Adrenal gland (tissue), 5 donors: ENCODE measurements around the gene TBC1D2.
"Not testable (repeated sequence)": the region's sequence is repeated elsewhere in the genome, so short reads cannot be mapped to it uniquely, and the experiment has no call there.

Source experiments
- POLR2A ChIP-seq, 2 donors: fragments of 450-650 bp; IDR thresholded peaks; one replicate each; pipeline ENCODE4 v1.6.1; 2017; ENCODE audit warnings: antibody characterized with exemption in 2 of 2, mild to moderate bottlenecking in 2 of 2, moderate library complexity in 1 of 2
- TF ChIP-seq, protein P1 (sequence below), 6 experiments: fragments of 450-650 bp in 4 of 6; fragments of 200-600 bp in 2 of 6; sonication (generic) in 1 of 6; IDR thresholded peaks; 1 replicate in 5 of 6; 2 replicates in 1 of 6; pipeline versions ENCODE4 v1.5.1 to v1.8.0; 2016 to 2021; ENCODE audit warnings: antibody characterized with exemption in 6 of 6, mild to moderate bottlenecking in 2 of 6, moderate library complexity in 1 of 6
- donor health status: DM: no; HTN: no; CAD: no.

DNA sequence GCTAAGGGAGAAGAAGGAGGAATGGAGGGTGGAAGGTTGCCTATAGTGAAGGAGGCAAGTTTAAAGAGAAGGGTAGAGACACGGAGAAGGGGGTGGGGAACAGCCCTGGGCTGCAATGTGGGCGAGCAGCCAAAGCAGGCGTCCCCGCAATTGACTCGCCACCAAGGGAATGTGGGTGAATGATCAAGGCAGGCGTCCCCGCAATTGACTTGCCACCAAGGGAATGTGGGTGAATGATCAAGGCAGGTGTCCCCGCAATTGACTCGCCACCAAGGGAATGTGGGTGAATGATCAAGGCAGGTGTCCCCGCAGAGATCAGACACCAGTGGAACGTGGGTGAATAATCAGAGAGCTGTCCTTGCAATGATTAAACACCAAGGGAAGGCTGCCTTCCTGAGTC lies 14.8 kb upstream of the TBC1D2 start:
- TF ChIP-seq, protein P1, sequence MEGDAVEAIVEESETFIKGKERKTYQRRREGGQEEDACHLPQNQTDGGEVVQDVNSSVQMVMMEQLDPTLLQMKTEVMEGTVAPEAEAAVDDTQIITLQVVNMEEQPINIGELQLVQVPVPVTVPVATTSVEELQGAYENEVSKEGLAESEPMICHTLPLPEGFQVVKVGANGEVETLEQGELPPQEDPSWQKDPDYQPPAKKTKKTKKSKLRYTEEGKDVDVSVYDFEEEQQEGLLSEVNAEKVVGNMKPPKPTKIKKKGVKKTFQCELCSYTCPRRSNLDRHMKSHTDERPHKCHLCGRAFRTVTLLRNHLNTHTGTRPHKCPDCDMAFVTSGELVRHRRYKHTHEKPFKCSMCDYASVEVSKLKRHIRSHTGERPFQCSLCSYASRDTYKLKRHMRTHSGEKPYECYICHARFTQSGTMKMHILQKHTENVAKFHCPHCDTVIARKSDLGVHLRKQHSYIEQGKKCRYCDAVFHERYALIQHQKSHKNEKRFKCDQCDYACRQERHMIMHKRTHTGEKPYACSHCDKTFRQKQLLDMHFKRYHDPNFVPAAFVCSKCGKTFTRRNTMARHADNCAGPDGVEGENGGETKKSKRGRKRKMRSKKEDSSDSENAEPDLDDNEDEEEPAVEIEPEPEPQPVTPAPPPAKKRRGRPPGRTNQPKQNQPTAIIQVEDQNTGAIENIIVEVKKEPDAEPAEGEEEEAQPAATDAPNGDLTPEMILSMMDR (IDR thresholded peaks at IDR 0.05) = not testable (repeated sequence)
- not testable (repeated sequence) for TF ChIP-seq POLR2A (IDR thresholded peaks at IDR 0.05)
